Lower leg skin (tissue), 4 donors: ENCODE measurements around the gene KPNA6. TPM values are rescaled to one million over a fixed set of nuclear protein-coding genes. Genes with fewer than 3 reads are reported as not detected.
"Not testable (repeated sequence)": the region's sequence is repeated elsewhere in the genome, so short reads cannot be mapped to it uniquely, and the experiment has no call there.

ENCODE experiments used
- DNase-seq, 2 donors: peaks; one replicate each; pipeline ENCODE4 v3.0.0-alpha.2; 2019; ENCODE audit warnings: low spot score in 2 of 2
- H3K4me3 ChIP-seq: fragments of 200-600 bp; sonication (generic); 2 replicates; pipeline ENCODE4 v1.5.1; 2017; ENCODE audit warnings: mild to moderate bottlenecking, low read depth; ENCODE audit not compliant: poor library complexity, severe bottlenecking
- CTCF ChIP-seq, 3 donors: fragments of 450-650 bp; IDR thresholded peaks; one replicate each; pipeline ENCODE4 v1.5.1; 2016; ENCODE audit warnings: antibody characterized with exemption in 3 of 3, mild to moderate bottlenecking in 3 of 3, moderate library complexity in 2 of 3
- POLR2A ChIP-seq, 2 donors: fragments of 450-650 bp; IDR thresholded peaks; one replicate each; pipeline ENCODE4 v1.6.1; 2016 to 2017; ENCODE audit warnings: antibody characterized with exemption in 2 of 2, mild to moderate bottlenecking in 1 of 2, moderate library complexity in 1 of 2
- WGBS, 2 donors: methylation state at CpG; one replicate each; pipeline ENCODE4 v1.1.5; 2018; 5-methylcytosine and 5-hydroxymethylcytosine counted together
- intact Hi-C: fragments of 100-400 bp; cut with DNase I; formaldehyde crosslinking; loops from one replicate; pipeline ENCODE4 v1.15.0; 2023; ENCODE audit warnings: low total_unique reads
- total RNA-seq, 4 donors: library from RNA; depleted of rRNA; stranded (reverse); fragments of >200 nt; gene quantifications; one replicate each; pipeline ENCODE4 v1.1.0, GENCODE V29; 2016

Gene KPNA6
- total RNA-seq, 4 donors from 2014 or later, result 44.2 to 48.5 (median 44.3) TPM

- TF ChIP-seq POLR2A (IDR thresholded peaks at IDR 0.05) (no peak), CTCF (IDR thresholded peaks at IDR 0.05) (no peak)
- H3K4me3 ChIP-seq, result no peak overlapping the region
- DNase-seq, result no peak
- WGBS, 2 donors, result 84 to 88% methylated on average over 3 of the region's 3 CpGs
- intact Hi-C loops, result no loop called here
Measured at GRCh38 chr1:32159189-32159588, 51.3 kb downstream of the KPNA6 start.

GRCh38 chr1:32163405-32163804 lies 55.5 kb downstream of the KPNA6 start:
- 84 to 90% methylated on average over 2 of the region's 2 CpGs for WGBS, 2 donors
- intact Hi-C loops, result no loop called here
- TF ChIP-seq CTCF (IDR thresholded peaks at IDR 0.05) (no peak), POLR2A (IDR thresholded peaks at IDR 0.05) (no peak)
- DNase-seq, result no peak
- no peak overlapping the region for H3K4me3 ChIP-seq

GRCh38 chr1:32165633-32166032 lies 57.8 kb downstream of the KPNA6 start:
- WGBS, 2 donors, result 90 to 93% methylated on average over 10 of the region's 10 CpGs
- DNase-seq, intact Hi-C loops, H3K4me3 ChIP-seq: not testable (repeated sequence)

- H3K4me3 ChIP-seq, result no peak overlapping the region
- DNase-seq, result no peak
- 87 to 91% methylated on average over 4 of the region's 4 CpGs for WGBS, 2 donors
- TF ChIP-seq POLR2A (IDR thresholded peaks at IDR 0.05) (no peak), CTCF (IDR thresholded peaks at IDR 0.05) (no peak)
- intact Hi-C loops, result no loop called here
Measured at GRCh38 chr1:32170991-32171390, 63.1 kb downstream of the KPNA6 start.

- WGBS, 2 donors, result 84 to 87% methylated on average over 1 of the region's 1 CpG
- TF ChIP-seq POLR2A (IDR thresholded peaks at IDR 0.05), result no peak
- no peak overlapping the region for H3K4me3 ChIP-seq
- intact Hi-C loops, result no loop called here
- no peak for DNase-seq
Measured at GRCh38 chr1:32172621-32173245, 64.9 kb downstream of the KPNA6 start.

GRCh38 chr1:32178380-32179192 lies 70.7 kb downstream of the KPNA6 start:
- 71 to 75% methylated on average over 7 of the region's 7 CpGs for WGBS, 2 donors
- no peak for DNase-seq
- no peak overlapping the region for H3K4me3 ChIP-seq
- TF ChIP-seq POLR2A (IDR thresholded peaks at IDR 0.05) (no peak), CTCF (IDR thresholded peaks at IDR 0.05) (no peak)
- intact Hi-C loops, result no loop called here

- 4 to 8% methylated on average over 7 of the region's 7 CpGs for WGBS, 2 donors
- intact Hi-C loops, result no loop called here
- DNase-seq, result no peak
- H3K4me3 ChIP-seq, result no peak overlapping the region
- TF ChIP-seq CTCF (IDR thresholded peaks at IDR 0.05) (no peak), POLR2A (IDR thresholded peaks at IDR 0.05) (no peak)
Measured at GRCh38 chr1:32179193-32179442, 71.3 kb downstream of the KPNA6 start.
